Measurements from ENCODE around the gene PSMA5. TPM values are rescaled to one million over a fixed set of nuclear protein-coding genes. Genes with fewer than 3 reads are reported as not detected.
"Not testable (repeated sequence)": the region's sequence is repeated elsewhere in the genome, so short reads cannot be mapped to it uniquely, and the experiment has no call there.

PSMA5 gene
- total RNA-seq, 1 experiment from 2014 or later = 150 TPM

- H3K4me3 Mint-ChIP-seq = no peak overlapping the region
- H3K9me3 Mint-ChIP-seq = peaks cover 41% of the 10 kb centered on the region
- CTCF ChIA-PET = interaction anchor here (1.1 kb wide), 1 partner anchor 36 kb away, joined by 3 read pairs; no protein-coding TSS in a partner anchor
Observed at GRCh38 chr1:109454497-109455133, 28.4 kb upstream of the PSMA5 start.

DNA sequence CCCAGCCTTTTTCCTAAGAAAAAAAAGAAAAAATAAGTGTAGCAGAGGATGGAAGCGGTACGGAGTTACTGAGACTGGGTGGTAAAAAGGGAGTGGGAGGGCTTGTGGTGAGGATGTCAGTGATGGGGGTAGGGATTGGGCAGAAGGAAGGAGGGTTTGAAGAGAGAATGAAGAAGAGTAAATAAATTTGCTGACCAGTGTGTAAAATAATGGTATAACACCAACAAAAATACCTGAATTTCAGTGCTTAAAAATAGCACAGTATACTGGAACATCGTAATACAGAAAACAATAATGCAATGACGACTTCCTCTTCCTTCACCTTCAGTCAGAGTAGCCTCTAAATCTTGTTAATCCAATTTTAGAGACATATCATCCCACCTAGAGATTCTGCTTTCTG is 21.3 kb upstream of the PSMA5 start:
- DNase-seq (ENCODE audit: low spot score) (no peak), ATAC-seq (no peak)
- POLR2A ChIA-PET = no interaction called here
- CTCF ChIA-PET = interaction anchor here (0.8 kb wide), 1 partner anchor 43 kb away, joined by 3 read pairs; no protein-coding TSS in a partner anchor
- H3K27me3 Mint-ChIP-seq (ENCODE audit: low read depth) = peaks cover 18% of the 10 kb centered on the region
- no peak for TF ChIP-seq ZNF121 (CRISPR knock-in tag; IDR thresholded peaks at IDR 0.05)
- no peak for TF ChIP-seq SOX15 (CRISPR knock-in tag; IDR thresholded peaks at IDR 0.05)
- TF ChIP-seq NR2C2 (CRISPR knock-in tag; IDR thresholded peaks at IDR 0.05) = no peak
- TF ChIP-seq CBFB (CRISPR knock-in tag; IDR thresholded peaks at IDR 0.05; ENCODE audit: low read depth) = no peak
- TF ChIP-seq, protein P1, sequence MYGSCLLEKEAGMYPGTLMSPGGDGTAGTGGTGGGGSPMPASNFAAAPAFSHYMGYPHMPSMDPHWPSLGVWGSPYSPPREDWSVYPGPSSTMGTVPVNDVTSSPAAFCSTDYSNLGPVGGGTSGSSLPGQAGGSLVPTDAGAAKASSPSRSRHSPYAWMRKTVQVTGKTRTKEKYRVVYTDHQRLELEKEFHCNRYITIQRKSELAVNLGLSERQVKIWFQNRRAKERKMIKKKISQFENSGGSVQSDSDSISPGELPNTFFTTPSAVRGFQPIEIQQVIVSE (CRISPR knock-in tag; IDR thresholded peaks at IDR 0.05; ENCODE audit: borderline replicate concordance) = no peak
- TF ChIP-seq MAX (CRISPR knock-in tag; IDR thresholded peaks at IDR 0.05) = no peak
- TF ChIP-seq HMGXB4 (CRISPR knock-in tag; IDR thresholded peaks at IDR 0.05) = no peak
- peaks cover 5% of the 10 kb centered on the region for H3K9me3 Mint-ChIP-seq
- no peaks in the 10 kb centered on the region for H3K4me1 Mint-ChIP-seq
- H3K36me3 Mint-ChIP-seq = no peaks in the 10 kb centered on the region
- H3K27ac Mint-ChIP-seq = no peak overlapping the region
- no peak overlapping the region for H3K4me3 Mint-ChIP-seq

More at GRCh38 chr1:109454497-109455133, 28.4 kb upstream of the PSMA5 start:
- Mint-ChIP-seq H3K36me3 (peaks cover 26% of the 10 kb centered on the region), H3K27ac (no peak overlapping the region), H3K27me3 (ENCODE audit: low read depth) (peaks cover 20% of the 10 kb centered on the region), H3K4me1 (no peaks in the 10 kb centered on the region)
- no peak for DNase-seq (ENCODE audit: low spot score)
- TF ChIP-seq, protein P2, sequence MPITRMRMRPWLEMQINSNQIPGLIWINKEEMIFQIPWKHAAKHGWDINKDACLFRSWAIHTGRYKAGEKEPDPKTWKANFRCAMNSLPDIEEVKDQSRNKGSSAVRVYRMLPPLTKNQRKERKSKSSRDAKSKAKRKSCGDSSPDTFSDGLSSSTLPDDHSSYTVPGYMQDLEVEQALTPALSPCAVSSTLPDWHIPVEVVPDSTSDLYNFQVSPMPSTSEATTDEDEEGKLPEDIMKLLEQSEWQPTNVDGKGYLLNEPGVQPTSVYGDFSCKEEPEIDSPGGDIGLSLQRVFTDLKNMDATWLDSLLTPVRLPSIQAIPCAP (CRISPR knock-in tag; IDR thresholded peaks at IDR 0.05) = no peak
- TF ChIP-seq ZNF121 (CRISPR knock-in tag; IDR thresholded peaks at IDR 0.05) (no peak), ZBTB21 (CRISPR knock-in tag; IDR thresholded peaks at IDR 0.05; ENCODE audit: borderline replicate concordance) (no peak), NR2C2 (CRISPR knock-in tag; IDR thresholded peaks at IDR 0.05) (no peak), CREM (CRISPR knock-in tag; IDR thresholded peaks at IDR 0.05) (no peak), E2F5 (CRISPR knock-in tag; IDR thresholded peaks at IDR 0.05) (no peak), HMGA2 (CRISPR knock-in tag; IDR thresholded peaks at IDR 0.05) (no peak), ZNF671 (CRISPR knock-in tag; IDR thresholded peaks at IDR 0.05) (no peak), ZNF138 (CRISPR knock-in tag; conservative IDR thresholded peaks at IDR 0.05) (no peak), CREB1 (CRISPR knock-in tag; IDR thresholded peaks at IDR 0.05) (no peak), MAX (CRISPR knock-in tag; IDR thresholded peaks at IDR 0.05) (no peak)
- TF ChIP-seq, protein P3, sequence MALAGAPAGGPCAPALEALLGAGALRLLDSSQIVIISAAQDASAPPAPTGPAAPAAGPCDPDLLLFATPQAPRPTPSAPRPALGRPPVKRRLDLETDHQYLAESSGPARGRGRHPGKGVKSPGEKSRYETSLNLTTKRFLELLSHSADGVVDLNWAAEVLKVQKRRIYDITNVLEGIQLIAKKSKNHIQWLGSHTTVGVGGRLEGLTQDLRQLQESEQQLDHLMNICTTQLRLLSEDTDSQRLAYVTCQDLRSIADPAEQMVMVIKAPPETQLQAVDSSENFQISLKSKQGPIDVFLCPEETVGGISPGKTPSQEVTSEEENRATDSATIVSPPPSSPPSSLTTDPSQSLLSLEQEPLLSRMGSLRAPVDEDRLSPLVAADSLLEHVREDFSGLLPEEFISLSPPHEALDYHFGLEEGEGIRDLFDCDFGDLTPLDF (CRISPR knock-in tag; IDR thresholded peaks at IDR 0.05) = no peak
- TF ChIP-seq, protein P4, sequence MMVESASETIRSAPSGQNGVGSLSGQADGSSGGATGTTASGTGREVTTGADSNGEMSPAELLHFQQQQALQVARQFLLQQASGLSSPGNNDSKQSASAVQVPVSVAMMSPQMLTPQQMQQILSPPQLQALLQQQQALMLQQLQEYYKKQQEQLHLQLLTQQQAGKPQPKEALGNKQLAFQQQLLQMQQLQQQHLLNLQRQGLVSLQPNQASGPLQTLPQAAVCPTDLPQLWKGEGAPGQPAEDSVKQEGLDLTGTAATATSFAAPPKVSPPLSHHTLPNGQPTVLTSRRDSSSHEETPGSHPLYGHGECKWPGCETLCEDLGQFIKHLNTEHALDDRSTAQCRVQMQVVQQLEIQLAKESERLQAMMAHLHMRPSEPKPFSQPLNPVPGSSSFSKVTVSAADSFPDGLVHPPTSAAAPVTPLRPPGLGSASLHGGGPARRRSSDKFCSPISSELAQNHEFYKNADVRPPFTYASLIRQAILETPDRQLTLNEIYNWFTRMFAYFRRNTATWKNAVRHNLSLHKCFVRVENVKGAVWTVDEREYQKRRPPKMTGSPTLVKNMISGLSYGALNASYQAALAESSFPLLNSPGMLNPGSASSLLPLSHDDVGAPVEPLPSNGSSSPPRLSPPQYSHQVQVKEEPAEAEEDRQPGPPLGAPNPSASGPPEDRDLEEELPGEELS (CRISPR knock-in tag; IDR thresholded peaks at IDR 0.05) = no peak
- POLR2A ChIA-PET = no interaction called here
- ATAC-seq = no peak

- DNase-seq (ENCODE audit: low spot score); H3K9me3 Mint-ChIP-seq; H3K4me1 Mint-ChIP-seq; CTCF ChIA-PET; H3K36me3 Mint-ChIP-seq; H3K27ac Mint-ChIP-seq; H3K4me3 Mint-ChIP-seq; ATAC-seq: not testable (repeated sequence)
- POLR2A ChIA-PET = interaction anchor here (0.7 kb wide), 1 partner anchor 492 kb away, joined by 4 read pairs; no protein-coding TSS in a partner anchor
- H3K27me3 Mint-ChIP-seq (ENCODE audit: low read depth) = peaks cover 18% of the 10 kb centered on the region
Observed at GRCh38 chr1:109445949-109446695, 19.9 kb upstream of the PSMA5 start.

All from WTC11 (cell line).